Measurements from ENCODE around the gene SNX7. TPM values are rescaled to one million over a fixed set of nuclear protein-coding genes. Genes with fewer than 3 reads are reported as not detected.

Gene SNX7
- polyA plus RNA-seq, 3 donors: 0.04 to 3.9 (median 0.15) TPM

DNA sequence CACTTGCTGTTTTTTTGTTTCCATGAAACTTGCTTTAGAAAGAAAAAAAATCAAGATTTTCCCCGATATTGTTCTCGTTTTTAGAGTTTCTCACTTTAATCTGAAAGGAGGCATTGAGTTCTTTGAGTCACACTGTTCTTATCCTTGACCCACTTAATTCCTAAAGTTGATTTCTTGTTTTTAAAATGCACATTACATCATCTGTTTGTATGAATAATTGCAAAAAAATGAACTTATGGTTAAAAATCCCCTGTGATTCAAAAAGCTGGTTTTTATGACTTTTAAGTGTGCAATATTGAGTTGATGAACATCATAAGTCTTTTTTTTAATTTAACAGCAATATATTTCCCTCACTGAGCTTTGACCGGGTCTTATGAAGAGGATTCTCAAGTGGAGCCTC lies 131.6 kb downstream of the SNX7 start:
- Histone ChIP-seq H3K4me1 (ENCODE audit: control insufficient read depth in 1 of 2, insufficient read depth in 2 of 2, low read length in 2 of 2) (no peaks in the 10 kb centered on the region), H3K4me2 (replicated peaks; ENCODE audit: extremely low read depth, low read length, poor library complexity, severe bottlenecking) (no peak overlapping the region), H3K4me3 (replicated peaks in 1 of 3; ENCODE audit: low read depth in 2 of 3, low read length in 3 of 3) (no peak overlapping the region), H3K9me3 (replicated peaks in 1 of 2; ENCODE audit: control insufficient read depth in 1 of 2, insufficient read depth in 1 of 2, low read length in 2 of 2) (no peaks in the 10 kb centered on the region), H3K9ac (ENCODE audit: insufficient read depth, low read length, poor library complexity, severe bottlenecking) (no peak overlapping the region), H2AFZ (ENCODE audit: insufficient read depth, low read depth, low read length, poor library complexity, severe bottlenecking) (no peak overlapping the region), H3K27ac (ENCODE audit: low read depth in 1 of 2, low read length in 2 of 2) (no peak overlapping the region), H3K36me3 (replicated peaks in 1 of 2; ENCODE audit: control insufficient read depth in 1 of 2, insufficient read depth in 2 of 2, low read length in 2 of 2) (no peaks in the 10 kb centered on the region), H3K27me3 (ENCODE audit: control insufficient read depth in 2 of 2, insufficient read depth in 2 of 2, low read length in 2 of 2) (no peaks in the 10 kb centered on the region), H3K79me2 (ENCODE audit: insufficient read depth, low read length) (no peaks in the 10 kb centered on the region), H4K20me1 (ENCODE audit: insufficient read depth, low read length) (no peaks in the 10 kb centered on the region)
- no peak for TF ChIP-seq CTCF (IDR thresholded peaks at IDR 0.05)
- Mint-ChIP-seq H3K27ac (no peak overlapping the region), H3K9me3 (no peaks in the 10 kb centered on the region), H3K4me3 (no peak overlapping the region), H3K4me1 (no peaks in the 10 kb centered on the region), H3K36me3 (no peaks in the 10 kb centered on the region), H3K27me3 (ENCODE audit: low read depth in 3 of 3) (peaks cover 0 to 9% (median 6%) of the 10 kb centered on the region in 3 donors)
- intact Hi-C loops (cut with micrococcal nuclease): no loop called here
- no CpG with 5 or more reads among the region's 3 CpGs for WGBS (ENCODE audit: insufficient coverage)
- DNase-seq: no peak

DNA sequence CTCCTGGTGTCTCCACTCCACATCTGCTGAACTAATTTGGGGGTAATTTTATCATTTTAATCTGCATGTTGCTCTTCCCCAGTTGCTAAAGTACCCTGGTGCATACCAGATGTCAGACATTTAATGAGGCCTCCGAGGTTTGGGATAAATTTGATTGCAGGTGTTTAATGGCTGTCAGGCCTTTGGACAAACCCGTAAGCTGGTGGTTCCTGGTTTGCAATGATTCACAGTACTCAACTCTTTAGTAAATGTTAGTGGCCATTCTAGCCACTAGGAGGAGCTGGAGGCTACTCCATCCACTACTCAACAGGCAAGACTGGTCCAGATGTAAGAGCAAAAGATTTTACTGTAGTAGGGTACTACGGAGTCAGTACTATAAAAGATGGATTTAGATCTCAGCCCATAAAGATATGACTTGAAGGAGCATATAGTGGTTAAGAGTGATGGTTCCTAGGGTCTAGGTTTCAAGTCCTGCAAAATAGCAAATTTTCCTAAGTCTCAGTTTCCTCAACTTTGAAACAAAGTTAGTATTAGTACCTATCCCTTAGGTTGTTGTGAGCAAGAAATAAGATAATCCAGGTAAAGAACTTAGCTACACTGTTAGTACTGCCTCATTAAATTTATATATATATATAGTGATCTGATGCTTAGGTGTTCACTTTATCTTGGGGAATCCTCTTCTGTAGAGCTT lies 132.8 kb downstream of the SNX7 start:
- no peaks in the 10 kb centered on the region for H3K79me2 ChIP-seq (ENCODE audit: insufficient read depth, low read length)
- no peaks in the 10 kb centered on the region for H3K36me3 Mint-ChIP-seq
- no peaks in the 10 kb centered on the region for H3K36me3 ChIP-seq (replicated peaks in 1 of 2; ENCODE audit: control insufficient read depth in 1 of 2, insufficient read depth in 2 of 2, low read length in 2 of 2)
- H3K4me2 ChIP-seq (replicated peaks; ENCODE audit: extremely low read depth, low read length, poor library complexity, severe bottlenecking): no peak overlapping the region
- H3K27ac Mint-ChIP-seq: no peak overlapping the region
- WGBS (ENCODE audit: insufficient coverage): no CpG with 5 or more reads among the region's 3 CpGs
- intact Hi-C loops (cut with micrococcal nuclease): no loop called here
- no peak overlapping the region for H3K27ac ChIP-seq (ENCODE audit: low read depth in 1 of 2, low read length in 2 of 2)
- DNase-seq: peak; percentile 2 to 35 (median 23)
- peak; percentile 71 for TF ChIP-seq CTCF (IDR thresholded peaks at IDR 0.05)
- no peak overlapping the region for H3K4me3 Mint-ChIP-seq
- H3K9ac ChIP-seq (ENCODE audit: insufficient read depth, low read length, poor library complexity, severe bottlenecking): no peak overlapping the region
- H3K9me3 Mint-ChIP-seq: peaks cover 0 to 3% (median 0%) of the 10 kb centered on the region in 7 donors
- no peaks in the 10 kb centered on the region for H3K4me1 Mint-ChIP-seq
- no peaks in the 10 kb centered on the region for H3K4me1 ChIP-seq (ENCODE audit: control insufficient read depth in 1 of 2, insufficient read depth in 2 of 2, low read length in 2 of 2)
- no peaks in the 10 kb centered on the region for H4K20me1 ChIP-seq (ENCODE audit: insufficient read depth, low read length)
- no peaks in the 10 kb centered on the region for H3K27me3 ChIP-seq (ENCODE audit: control insufficient read depth in 2 of 2, insufficient read depth in 2 of 2, low read length in 2 of 2)
- H3K9me3 ChIP-seq (replicated peaks in 1 of 2; ENCODE audit: control insufficient read depth in 1 of 2, insufficient read depth in 1 of 2, low read length in 2 of 2): no peaks in the 10 kb centered on the region
- H3K4me3 ChIP-seq (replicated peaks in 1 of 3; ENCODE audit: low read depth in 2 of 3, low read length in 3 of 3): no peak overlapping the region
- H3K27me3 Mint-ChIP-seq (ENCODE audit: low read depth in 3 of 3): peaks cover 0 to 10% (median 6%) of the 10 kb centered on the region in 3 donors
- no peak overlapping the region for H2AFZ ChIP-seq (ENCODE audit: insufficient read depth, low read depth, low read length, poor library complexity, severe bottlenecking)
